Measurements from ENCODE around the gene BMP2.

The BMP2 gene

DNA sequence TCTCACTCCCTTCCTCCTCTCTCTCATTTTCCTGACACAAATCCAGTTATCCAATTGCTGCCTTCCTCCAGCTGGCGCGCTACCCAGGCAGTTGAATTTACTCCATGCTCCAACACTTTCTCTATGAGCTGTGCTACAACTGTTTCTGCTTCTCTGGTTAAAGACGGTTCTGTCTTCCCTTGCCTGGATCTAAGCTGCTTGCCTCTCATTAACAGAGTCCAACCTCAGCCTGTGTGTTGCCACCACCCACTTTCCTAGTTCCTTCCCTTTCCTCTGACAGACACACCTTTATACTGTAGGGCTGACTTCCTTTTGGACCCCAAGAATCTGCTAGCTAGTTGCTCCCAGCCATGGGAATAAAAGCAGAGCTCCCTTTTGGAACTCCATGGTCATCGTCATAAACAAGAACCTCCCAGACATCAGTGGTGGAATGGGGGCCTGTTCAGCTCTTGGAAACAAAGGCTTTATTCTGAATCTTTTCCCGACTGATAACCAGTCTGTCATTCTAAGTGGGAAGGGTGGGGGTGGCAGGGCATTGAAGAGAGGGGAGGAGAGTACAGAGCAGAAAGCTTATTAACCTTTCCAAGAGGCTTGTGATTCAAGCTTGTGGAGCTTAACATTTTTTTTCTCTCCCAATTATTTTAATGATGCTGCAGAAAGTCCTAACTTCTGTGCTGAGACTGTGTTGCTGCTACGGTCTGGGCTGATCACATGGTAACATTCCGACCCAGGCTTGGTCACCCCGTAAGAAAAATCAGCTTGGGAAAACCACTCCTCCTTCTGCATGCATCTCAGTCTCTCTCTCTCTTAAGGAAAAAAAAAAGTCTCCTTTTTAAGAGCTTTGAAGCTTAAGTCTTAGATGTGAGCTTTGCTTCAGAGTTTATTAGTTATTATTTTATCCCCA lies 31.3 kb upstream of the BMP2 start:
- Histone ChIP-seq H3K9ac (ENCODE audit: insufficient read length) (no peak overlapping the region), H3K27ac (no peak overlapping the region), H3K9me3 (ENCODE audit: low read depth, low read length) (no peaks in the 10 kb centered on the region), H3K4me3 (no peak overlapping the region), H3K36me3 (ENCODE audit: insufficient read depth, low read length) (no peaks in the 10 kb centered on the region)
- no peak for DNase-seq (ENCODE audit: low read depth, low spot score)
- TF ChIP-seq POLR2AphosphoS5 (IDR thresholded peaks at IDR 0.05; ENCODE audit: borderline replicate concordance, low read depth, low read length) (no peak), EZH2 (IDR thresholded peaks at IDR 0.05) (no peak), FOXP2 (optimal IDR thresholded peaks at IDR 0.05; ENCODE audit: control extremely low read depth, extremely low read length, insufficient read depth) (no peak)

DNA sequence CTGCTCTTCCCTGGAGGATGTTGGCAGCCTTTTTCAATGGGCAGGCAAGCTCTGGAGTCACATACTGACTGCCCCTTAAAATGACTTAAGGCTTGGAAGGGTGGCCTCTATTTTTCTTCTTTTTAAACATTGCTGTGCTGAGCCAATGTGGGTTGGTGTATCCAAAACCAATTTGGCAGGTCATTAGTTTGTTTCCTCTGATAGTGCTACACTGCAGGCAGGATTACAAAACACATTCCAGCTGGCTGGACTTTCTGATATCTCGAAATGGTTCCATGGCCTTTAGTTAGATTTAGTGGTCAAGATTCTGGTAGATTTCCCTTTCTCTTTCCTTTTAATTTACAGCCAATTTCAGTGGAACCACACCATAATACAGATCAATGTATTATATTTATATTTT lies 28.1 kb upstream of the BMP2 start:
- DNase-seq (ENCODE audit: low read depth, low spot score) = no peak
- no peak overlapping the region for H3K9ac ChIP-seq (ENCODE audit: insufficient read length)
- H3K4me3 ChIP-seq = no peak overlapping the region
- no peak for TF ChIP-seq EZH2 (IDR thresholded peaks at IDR 0.05)
- TF ChIP-seq FOXP2 (optimal IDR thresholded peaks at IDR 0.05; ENCODE audit: control extremely low read depth, extremely low read length, insufficient read depth) = no peak
- TF ChIP-seq POLR2AphosphoS5 (IDR thresholded peaks at IDR 0.05; ENCODE audit: borderline replicate concordance, low read depth, low read length) = no peak
- H3K36me3 ChIP-seq (ENCODE audit: insufficient read depth, low read length) = no peaks in the 10 kb centered on the region
- no peaks in the 10 kb centered on the region for H3K9me3 ChIP-seq (ENCODE audit: low read depth, low read length)
- no peak overlapping the region for H3K27ac ChIP-seq

DNA sequence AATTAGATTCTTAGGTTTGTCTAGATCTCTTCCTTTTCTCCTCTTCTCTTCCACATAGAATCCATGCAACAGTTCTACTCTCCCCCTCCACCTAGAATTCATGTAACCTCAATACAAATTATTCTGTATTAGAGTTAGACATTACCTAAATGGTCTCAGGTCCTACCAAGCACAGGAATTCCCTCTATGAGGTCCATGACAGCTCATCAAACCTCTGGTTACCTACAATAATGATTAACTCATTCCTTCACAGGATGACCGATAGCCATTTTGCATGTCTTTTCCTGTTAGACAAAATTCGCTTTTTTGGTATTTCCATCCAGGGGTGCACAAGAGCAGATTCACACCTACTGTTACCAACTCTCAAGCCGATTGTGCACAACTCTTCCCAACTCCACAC lies 27.4 kb upstream of the BMP2 start:
- Histone ChIP-seq H3K36me3 (ENCODE audit: insufficient read depth, low read length) (no peaks in the 10 kb centered on the region), H3K9me3 (ENCODE audit: low read depth, low read length) (no peaks in the 10 kb centered on the region), H3K4me3 (no peak overlapping the region), H3K9ac (ENCODE audit: insufficient read length) (no peak overlapping the region), H3K27ac (no peak overlapping the region)
- TF ChIP-seq POLR2AphosphoS5 (IDR thresholded peaks at IDR 0.05; ENCODE audit: borderline replicate concordance, low read depth, low read length) = no peak
- no peak for DNase-seq (ENCODE audit: low read depth, low spot score)

DNA sequence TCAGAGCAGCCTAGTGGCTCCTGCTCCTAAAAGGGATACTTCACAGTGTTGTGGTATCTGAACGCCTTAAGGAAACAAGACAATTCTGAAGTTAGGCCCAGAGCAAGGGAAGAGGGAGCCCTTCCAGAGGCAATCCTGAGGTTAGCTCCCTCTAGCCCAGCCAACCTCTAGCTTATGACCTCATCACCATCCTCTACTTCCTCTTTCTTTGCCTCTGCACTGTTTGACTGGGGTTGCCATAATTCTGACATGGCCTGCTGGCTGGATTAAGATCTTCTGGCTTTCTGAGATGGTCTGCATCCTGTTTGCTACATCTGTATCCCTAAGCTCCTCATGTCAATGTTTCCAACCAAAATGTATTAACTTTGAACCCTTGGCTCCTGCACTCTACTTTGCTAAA lies 23.3 kb upstream of the BMP2 start:
- Histone ChIP-seq H3K4me3 (no peak overlapping the region), H3K27ac (no peak overlapping the region), H3K9me3 (ENCODE audit: low read depth, low read length) (no peaks in the 10 kb centered on the region), H3K36me3 (ENCODE audit: insufficient read depth, low read length) (no peaks in the 10 kb centered on the region), H3K9ac (ENCODE audit: insufficient read length) (no peak overlapping the region)
- no peak for TF ChIP-seq FOXP2 (optimal IDR thresholded peaks at IDR 0.05; ENCODE audit: control extremely low read depth, extremely low read length, insufficient read depth)
- TF ChIP-seq EZH2 (IDR thresholded peaks at IDR 0.05) = no peak
- TF ChIP-seq POLR2AphosphoS5 (IDR thresholded peaks at IDR 0.05; ENCODE audit: borderline replicate concordance, low read depth, low read length) = no peak
- DNase-seq (ENCODE audit: low read depth, low spot score) = no peak

DNA sequence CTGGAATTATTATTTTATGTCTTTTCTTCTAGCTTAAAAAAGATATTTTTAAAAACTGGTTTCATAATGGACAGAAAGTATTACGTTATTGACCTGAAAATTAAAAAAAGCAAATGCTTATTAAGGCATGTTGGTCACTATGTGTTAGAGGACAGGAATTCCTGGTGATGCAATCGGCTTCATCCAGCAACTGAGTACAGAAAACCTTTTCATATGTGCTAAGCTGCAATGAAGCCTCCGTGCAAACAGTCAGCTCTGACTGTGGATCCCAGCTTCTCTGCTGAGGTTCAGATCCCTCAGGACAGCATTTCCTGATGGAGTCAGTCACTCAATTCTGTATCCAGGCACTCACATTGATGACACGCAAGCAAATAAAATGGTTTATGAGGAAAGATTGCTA lies 22.7 kb upstream of the BMP2 start:
- H3K9me3 ChIP-seq (ENCODE audit: low read depth, low read length) = no peaks in the 10 kb centered on the region
- no peak for TF ChIP-seq EZH2 (IDR thresholded peaks at IDR 0.05)
- no peak for TF ChIP-seq FOXP2 (optimal IDR thresholded peaks at IDR 0.05; ENCODE audit: control extremely low read depth, extremely low read length, insufficient read depth)
- no peak for TF ChIP-seq POLR2AphosphoS5 (IDR thresholded peaks at IDR 0.05; ENCODE audit: borderline replicate concordance, low read depth, low read length)
- H3K9ac ChIP-seq (ENCODE audit: insufficient read length) = no peak overlapping the region

DNA sequence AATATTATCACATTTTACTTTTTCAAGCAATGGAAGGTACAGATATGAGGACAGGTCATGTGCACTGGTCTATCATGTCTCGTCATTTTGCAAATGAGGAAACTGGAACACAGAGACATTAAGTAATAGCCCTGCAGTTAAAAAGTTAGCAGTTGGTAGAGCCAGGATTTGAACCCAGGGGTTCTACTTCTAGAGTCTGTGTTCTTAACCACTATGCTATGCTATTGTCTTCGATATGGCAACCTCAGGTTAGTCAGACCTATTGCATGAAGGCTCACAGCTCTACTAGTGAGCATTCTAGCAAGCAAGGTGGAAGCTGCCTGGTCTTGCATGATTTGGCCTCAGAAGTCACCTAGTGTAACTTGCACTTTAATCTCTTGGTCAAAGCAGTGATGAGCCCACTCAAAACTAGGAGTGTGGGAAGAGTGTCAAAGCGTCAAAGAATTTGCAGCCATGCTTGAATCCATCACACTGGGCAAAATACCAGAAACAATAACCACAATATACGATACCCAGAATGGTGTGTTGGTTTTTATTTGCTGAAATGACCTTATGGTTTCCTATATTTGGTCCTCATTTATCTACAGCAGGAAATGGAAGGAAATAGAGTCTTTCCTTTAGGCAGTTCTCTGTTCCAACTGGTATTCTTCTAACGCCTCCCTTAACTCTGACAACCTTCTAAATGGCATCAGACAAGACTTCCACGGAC lies 20.4 kb upstream of the BMP2 start:
- Histone ChIP-seq H3K36me3 (ENCODE audit: insufficient read depth, low read length) (no peaks in the 10 kb centered on the region), H3K4me3 (peak overlapping the region; percentile 81), H3K9ac (ENCODE audit: insufficient read length) (peak overlapping the region; percentile 13), H3K27ac (peak overlapping the region; percentile 19), H3K9me3 (ENCODE audit: low read depth, low read length) (no peaks in the 10 kb centered on the region)
- no peak for DNase-seq (ENCODE audit: low read depth, low spot score)
- TF ChIP-seq POLR2AphosphoS5 (IDR thresholded peaks at IDR 0.05; ENCODE audit: borderline replicate concordance, low read depth, low read length) (no peak), EZH2 (IDR thresholded peaks at IDR 0.05) (no peak), FOXP2 (optimal IDR thresholded peaks at IDR 0.05; ENCODE audit: control extremely low read depth, extremely low read length, insufficient read depth) (no peak)

More for the DNA sequence above, 22.7 kb upstream of the BMP2 start:
- H3K4me3 ChIP-seq = no peak overlapping the region
- no peak for DNase-seq (ENCODE audit: low read depth, low spot score)
- H3K36me3 ChIP-seq (ENCODE audit: insufficient read depth, low read length) = no peaks in the 10 kb centered on the region
- no peak overlapping the region for H3K27ac ChIP-seq

DNA sequence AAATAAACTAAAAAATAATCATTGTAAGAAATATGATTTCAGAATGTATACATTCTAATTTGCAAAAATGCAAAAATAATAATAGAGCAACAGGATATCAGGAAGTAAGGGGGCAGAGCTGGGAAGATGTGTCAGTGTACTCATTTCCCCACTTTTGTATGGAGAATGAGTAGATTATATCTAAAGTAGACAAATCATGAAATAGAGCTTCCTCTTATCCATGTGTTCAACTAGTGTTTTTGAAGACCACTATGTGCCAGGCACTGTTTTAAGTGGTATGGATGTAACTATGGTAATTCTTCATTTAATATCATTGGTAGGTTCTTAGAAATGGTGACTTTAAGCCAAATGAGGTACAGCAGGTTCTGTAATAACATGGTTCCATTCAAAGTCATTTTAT lies 17.0 kb upstream of the BMP2 start:
- H3K27ac ChIP-seq = no peak overlapping the region
- TF ChIP-seq FOXP2 (optimal IDR thresholded peaks at IDR 0.05; ENCODE audit: control extremely low read depth, extremely low read length, insufficient read depth) (no peak), POLR2AphosphoS5 (IDR thresholded peaks at IDR 0.05; ENCODE audit: borderline replicate concordance, low read depth, low read length) (no peak), EZH2 (IDR thresholded peaks at IDR 0.05) (no peak)
- no peak overlapping the region for H3K4me3 ChIP-seq
- no peak overlapping the region for H3K9ac ChIP-seq (ENCODE audit: insufficient read length)
- DNase-seq (ENCODE audit: low read depth, low spot score) = no peak
- no peaks in the 10 kb centered on the region for H3K36me3 ChIP-seq (ENCODE audit: insufficient read depth, low read length)
- H3K9me3 ChIP-seq (ENCODE audit: low read depth, low read length) = no peaks in the 10 kb centered on the region

DNA sequence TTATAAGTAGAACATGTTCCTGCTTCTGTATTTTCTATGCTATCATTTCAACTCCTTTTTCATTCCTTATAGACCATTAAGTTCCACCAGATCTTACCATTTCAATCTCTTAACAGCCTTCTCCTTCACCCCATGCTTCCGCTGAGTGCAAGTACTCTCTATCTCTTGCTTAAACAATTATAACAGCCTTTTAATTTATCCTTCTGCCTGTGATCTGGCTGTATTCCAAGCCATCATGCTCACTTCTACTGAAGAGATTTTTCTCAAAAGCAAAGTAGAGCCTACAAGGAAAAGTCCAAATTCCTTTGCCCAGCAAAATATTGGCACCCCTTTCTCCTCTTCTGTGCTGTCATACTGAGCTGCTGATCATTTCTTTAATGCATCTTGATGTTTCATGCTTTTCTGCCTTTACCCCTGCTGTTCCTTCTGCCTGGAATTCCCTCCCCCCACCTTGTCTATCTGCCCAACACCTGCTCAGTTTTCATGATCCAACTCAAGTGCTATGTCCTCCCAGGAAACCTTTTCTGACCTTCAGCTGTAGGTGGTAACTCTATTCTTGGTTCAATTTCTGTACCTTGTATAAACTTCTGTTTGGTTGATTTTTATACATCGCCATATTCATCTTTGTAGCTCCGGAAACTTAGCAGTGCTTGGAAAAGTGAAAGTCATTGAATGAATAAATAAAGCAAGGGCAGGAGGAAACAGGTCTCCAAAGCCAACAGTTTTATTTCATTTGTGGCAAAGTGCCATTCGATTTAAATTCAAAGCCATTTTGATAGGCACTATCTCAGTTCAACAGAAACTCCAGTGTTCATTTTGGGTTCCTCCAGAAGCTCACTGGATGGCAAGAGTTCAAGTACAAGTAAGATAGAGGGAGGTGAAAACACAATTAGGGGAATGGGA lies 10.5 kb upstream of the BMP2 start:
- Histone ChIP-seq H3K9me3 (ENCODE audit: low read depth, low read length) (no peaks in the 10 kb centered on the region), H3K9ac (ENCODE audit: insufficient read length) (no peak overlapping the region), H3K36me3 (ENCODE audit: insufficient read depth, low read length) (no peaks in the 10 kb centered on the region), H3K27ac (no peak overlapping the region), H3K4me3 (no peak overlapping the region)
- no peak for TF ChIP-seq FOXP2 (optimal IDR thresholded peaks at IDR 0.05; ENCODE audit: control extremely low read depth, extremely low read length, insufficient read depth)
- no peak for DNase-seq (ENCODE audit: low read depth, low spot score)
